GM20000 (cell line): ENCODE measurements around the gene LIMCH1.

Experiments
- DNase-seq: peaks from one replicate; pipeline ENCODE4 v3.0.0; 2012; ENCODE audit warnings: low spot score
- CTCF ChIP-seq: IDR thresholded peaks from 2 replicates; pipeline ENCODE4 v1.5.1; 2012; ENCODE audit warnings: mild to moderate bottlenecking, control low read depth; ENCODE audit errors: extremely low read depth, missing control alignments

LIMCH1 gene

GRCh38 chr4:41747230-41748055 lies 209.5 kb downstream of the LIMCH1 start:
- DNase-seq = no peak
- no peak for TF ChIP-seq CTCF

GRCh38 chr4:41748074-41748570 lies 210.2 kb downstream of the LIMCH1 start:
- no peak for DNase-seq
- no peak for TF ChIP-seq CTCF

GRCh38 chr4:41748571-41749475 lies 210.9 kb downstream of the LIMCH1 start, which contains the start of gene PHOX2B:
Gene PHOX2B, minus strand, starts transcription at chr4:41748725. Its CDS starts 115 bp downstream, at chr4:41748610.
- TF ChIP-seq CTCF = no peak

GRCh38 chr4:41749631-41750039 lies 211.7 kb downstream of the LIMCH1 start:
- TF ChIP-seq CTCF = no peak
- DNase-seq = no peak

More at GRCh38 chr4:41748571-41749475, 210.9 kb downstream of the LIMCH1 start, which contains the start of gene PHOX2B:
- no peak for DNase-seq
